H1 (cell line): ENCODE results near the gene DCUN1D2. TPM values are rescaled to one million over a fixed set of nuclear protein-coding genes. Genes with fewer than 3 reads are reported as not detected.

Source experiments
- CTCF ChIA-PET: fragments of 300-600 bp; sonication (Branson Sonifier 250); formaldehyde crosslinking; loops from one replicate; lab custom pipeline; 2021; ENCODE audit not compliant: partially characterized antibody; lab: Charles Lee
- POLR2A ChIA-PET: fragments of 300-600 bp; sonication (Branson Sonifier 250); formaldehyde crosslinking; loops from one replicate; lab custom pipeline; 2021; ENCODE audit warnings: inconsistent platforms; ENCODE audit not compliant: partially characterized antibody; lab: Charles Lee
- DNase-seq, 2 experiments: peaks; one replicate each; pipeline versions ENCODE4 v3.0.0 to v3.0.0-alpha.2; 2010 to 2022; ENCODE audit warnings: low spot score in 2 of 2, low read depth in 1 of 2, mixed read lengths in 1 of 2
- FAIRE-seq: peaks from 2 replicates; lab custom pipeline; 2011; peaks lifted over from hg19 to GRCh38; lab: Jason Lieb, UNC
- H2AFZ ChIP-seq: 2 replicates; pipeline ENCODE4 v1.8.1; 2012; ENCODE audit warnings: low read length, inconsistent platforms
- H2AK5ac ChIP-seq: 2 replicates; pipeline ENCODE4 v1.6.1; 2013; ENCODE audit warnings: low read depth, low read length
- H2BK120ac ChIP-seq: replicated peaks from 2 replicates; pipeline ENCODE3; 2013; ENCODE audit warnings: low read depth, low read length, inconsistent platforms
- H2BK12ac ChIP-seq: 2 replicates; pipeline ENCODE4 v1.6.1; 2013; ENCODE audit warnings: low read depth, low read length
- H2BK15ac ChIP-seq: 2 replicates; pipeline ENCODE4 v1.6.1; 2013; ENCODE audit warnings: low read length
- H2BK20ac ChIP-seq: 2 replicates; pipeline ENCODE4 v1.6.1; 2013; ENCODE audit warnings: low read length
- H2BK5ac ChIP-seq: 2 replicates; pipeline ENCODE4 v1.6.1; 2013; ENCODE audit warnings: low read depth, low read length
- H3K14ac ChIP-seq: 2 replicates; pipeline ENCODE4 v1.6.1; 2013; ENCODE audit warnings: inconsistent platforms; ENCODE audit not compliant: insufficient read length
- H3K18ac ChIP-seq: 2 replicates; pipeline ENCODE4 v1.6.1; 2013; ENCODE audit warnings: low read length; ENCODE audit errors: extremely low read depth
- H3K23ac ChIP-seq: 2 replicates; pipeline ENCODE4 v1.6.1; 2013; ENCODE audit warnings: inconsistent platforms; ENCODE audit not compliant: insufficient read length
- H3K23me2 ChIP-seq: 2 replicates; pipeline ENCODE4 v1.6.1; 2013; ENCODE audit warnings: low read depth, low read length
- H3K27ac ChIP-seq: 2 replicates; pipeline ENCODE4 v1.6.1; 2011; ENCODE audit warnings: low read depth, low read length, inconsistent platforms
- H3K27me3 ChIP-seq, 4 experiments: replicated peaks in 1 of 4; 1 replicate in 1 of 4; 2 replicates in 3 of 4; pipeline versions ENCODE4 v1.6.1 to v1.8.1; 2011 to 2013; ENCODE audit warnings: low read length in 3 of 4, mild to moderate bottlenecking in 3 of 4, inconsistent platforms in 2 of 4, mixed read lengths in 2 of 4, moderate library complexity in 1 of 4; ENCODE audit not compliant: control insufficient read depth in 3 of 4, insufficient read depth in 3 of 4; ENCODE audit errors: extremely low read depth in 1 of 4
- H3K36me3 ChIP-seq, 4 experiments: 2 replicates each; pipeline versions ENCODE4 v1.6.1 to v1.8.1; 2011 to 2013; ENCODE audit warnings: mild to moderate bottlenecking in 4 of 4, low read length in 3 of 4, moderate library complexity in 2 of 4, control low read depth in 1 of 4, inconsistent platforms in 1 of 4; ENCODE audit not compliant: insufficient read depth in 4 of 4, control insufficient read depth in 2 of 4
- H3K4ac ChIP-seq: replicated peaks from 2 replicates; pipeline ENCODE3; 2013; ENCODE audit warnings: low read length, low read depth, mixed read lengths, inconsistent platforms; ENCODE audit not compliant: insufficient read length
- H3K4me1 ChIP-seq, 4 experiments: replicated peaks in 1 of 4; 1 replicate in 1 of 4; 2 replicates in 3 of 4; pipeline versions ENCODE4 v1.6.1 to v1.8.1; 2011 to 2013; ENCODE audit warnings: low read length in 3 of 4, inconsistent platforms in 2 of 4, mixed read lengths in 1 of 4; ENCODE audit not compliant: insufficient read depth in 4 of 4, control insufficient read depth in 3 of 4
- H3K4me2 ChIP-seq, 2 experiments: 2 replicates each; pipeline versions ENCODE4 v1.6.1 to v1.8.1; 2011 to 2013; ENCODE audit warnings: low read depth in 2 of 2, low read length in 2 of 2, control low read depth in 1 of 2, inconsistent platforms in 1 of 2, mild to moderate bottlenecking in 1 of 2; ENCODE audit not compliant: insufficient read depth in 1 of 2
- H3K4me3 ChIP-seq, 4 experiments: fragments of 200-600, 300-600 bp in 1 of 4; sonication (generic), shearing (Covaris generic), sonication (Bioruptor Twin) in 1 of 4; 2 replicates each; pipeline versions ENCODE4 v1.5.1 to v1.8.1; 2011 to 2016; ENCODE audit warnings: low read length in 4 of 4, low read depth in 3 of 4, control low read depth in 2 of 4, inconsistent platforms in 2 of 4, mild to moderate bottlenecking in 2 of 4, mixed read lengths in 1 of 4, moderate library complexity in 1 of 4; ENCODE audit not compliant: insufficient read depth in 2 of 4; ENCODE audit errors: extremely low read depth in 1 of 4
- H3K56ac ChIP-seq: replicated peaks from 2 replicates; pipeline ENCODE3; 2013; ENCODE audit warnings: low read depth, mild to moderate bottlenecking, mixed read lengths, low read length, inconsistent platforms; ENCODE audit not compliant: insufficient read length
- H3K79me1 ChIP-seq: 2 replicates; pipeline ENCODE4 v1.6.1; 2013; ENCODE audit warnings: low read depth, low read length, control low read depth
- H3K79me2 ChIP-seq, 2 experiments: 2 replicates each; pipeline versions ENCODE4 v1.6.1 to v1.8.1; 2012 to 2013; ENCODE audit warnings: low read length in 2 of 2, mild to moderate bottlenecking in 2 of 2, inconsistent platforms in 1 of 2; ENCODE audit not compliant: insufficient read depth in 2 of 2, control insufficient read depth in 1 of 2
- H3K9ac ChIP-seq, 4 experiments: replicated peaks in 1 of 4; 1 replicate in 1 of 4; 2 replicates in 3 of 4; pipeline versions ENCODE4 v1.6.1 to v1.8.1; 2011 to 2013; ENCODE audit warnings: low read depth in 3 of 4, low read length in 3 of 4, control low read depth in 2 of 4, mild to moderate bottlenecking in 2 of 4, moderate library complexity in 2 of 4, inconsistent platforms in 1 of 4; ENCODE audit errors: extremely low read depth in 1 of 4
- H3K9me3 ChIP-seq, 2 experiments: 2 replicates each; pipeline versions ENCODE4 v1.6.1 to v1.8.1; 2012 to 2013; ENCODE audit warnings: mild to moderate bottlenecking in 2 of 2, moderate library complexity in 2 of 2, control low read depth in 1 of 2, inconsistent platforms in 1 of 2, low read depth in 1 of 2, low read length in 1 of 2, mixed read lengths in 1 of 2; ENCODE audit not compliant: insufficient read depth in 2 of 2
- H4K20me1 ChIP-seq, 2 experiments: replicated peaks in 1 of 2; 2 replicates each; pipeline versions ENCODE3 to v1.8.1; 2011 to 2013; ENCODE audit warnings: inconsistent platforms in 2 of 2, low read length in 2 of 2, mild to moderate bottlenecking in 1 of 2; ENCODE audit not compliant: insufficient read depth in 2 of 2, control insufficient read depth in 1 of 2
- H4K5ac ChIP-seq: 2 replicates; pipeline ENCODE4 v1.6.1; 2013; ENCODE audit warnings: low read length, low read depth, mixed read lengths, inconsistent platforms; ENCODE audit not compliant: insufficient read length
- H4K8ac ChIP-seq: 2 replicates; pipeline ENCODE4 v1.8.0; 2013; ENCODE audit warnings: mild to moderate bottlenecking, moderate library complexity, low read length, inconsistent platforms; ENCODE audit not compliant: insufficient read depth; ENCODE audit errors: extremely low read depth
- H4K91ac ChIP-seq: replicated peaks from 2 replicates; pipeline ENCODE3; 2013; ENCODE audit warnings: low read length, mixed read lengths, inconsistent platforms; ENCODE audit not compliant: insufficient read length
- BRCA1 ChIP-seq: IDR thresholded peaks from 2 replicates; pipeline ENCODE4 v1.6.1; 2012; ENCODE audit warnings: low read depth, low read length, improper control_type of control experiment
- CREB1 ChIP-seq: IDR thresholded peaks from 2 replicates; pipeline ENCODE4 v1.6.1; 2012; ENCODE audit warnings: inconsistent platforms
- EP300 ChIP-seq, 2 experiments: IDR thresholded peaks; 1 replicate in 1 of 2; 2 replicates in 1 of 2; pipeline ENCODE4 v1.6.1; 2011 to 2012; ENCODE audit warnings: low read depth in 2 of 2, low read length in 2 of 2, mild to moderate bottlenecking in 2 of 2, borderline replicate concordance in 1 of 2, inconsistent platforms in 1 of 2, moderate library complexity in 1 of 2
- GABPA ChIP-seq: IDR thresholded peaks from 2 replicates; pipeline ENCODE4 v1.6.1; 2011; ENCODE audit warnings: mild to moderate bottlenecking, low read length, moderate library complexity, borderline replicate concordance; ENCODE audit not compliant: insufficient read depth
- GTF2F1 ChIP-seq: IDR thresholded peaks from 2 replicates; pipeline ENCODE4 v1.6.1; 2012; ENCODE audit warnings: low read depth, low read length, improper control_type of control experiment, borderline replicate concordance
- HDAC6 ChIP-seq: IDR thresholded peaks from one replicate; pipeline ENCODE4 v1.7.1; 2012; ENCODE audit warnings: low read depth, mild to moderate bottlenecking, inconsistent platforms, low read length, moderate library complexity
- JUND ChIP-seq: IDR thresholded peaks from 2 replicates; pipeline ENCODE4 v1.6.1; 2011; ENCODE audit warnings: mild to moderate bottlenecking, improper control_type of control experiment, low read length
- KDM5A ChIP-seq: fragments of 200-600 bp; IDR thresholded peaks from 2 replicates; pipeline ENCODE4 v1.7.1; 2012; ENCODE audit warnings: mild to moderate bottlenecking, low read length, inconsistent platforms, mixed read lengths
- MAFK ChIP-seq: IDR thresholded peaks from 2 replicates; pipeline ENCODE4 v1.6.1; 2012; ENCODE audit warnings: low read depth, mild to moderate bottlenecking, improper control_type of control experiment, low read length
- SP4 ChIP-seq: IDR thresholded peaks from 2 replicates; pipeline ENCODE4 v1.6.1; 2012; ENCODE audit warnings: low read length, inconsistent platforms
- TAF7 ChIP-seq: optimal IDR thresholded peaks from 2 replicates; pipeline ENCODE3; 2011; ENCODE audit warnings: low read depth, mild to moderate bottlenecking, inconsistent platforms, low read length, moderate library complexity, borderline replicate concordance
- TBP ChIP-seq: IDR thresholded peaks from 2 replicates; pipeline ENCODE4 v1.6.1; 2011; ENCODE audit warnings: low read depth, low read length, improper control_type of control experiment
- YY1 ChIP-seq: IDR thresholded peaks from 2 replicates; pipeline ENCODE4 v1.6.1; 2011; ENCODE audit warnings: low read depth, mild to moderate bottlenecking, low read length
- WGBS, 2 experiments: shearing (Covaris generic) in 1 of 2; methylation state at CpG; one replicate each; pipeline versions ENCODE4 v1.1.6 to v1.1.7; 2013 to 2015; ENCODE audit warnings: low lambda C conversion rate in 2 of 2, mixed read lengths in 2 of 2, inconsistent platforms in 1 of 2, low coverage in 1 of 2, missing lambda C conversion rate in 1 of 2; ENCODE audit not compliant: insufficient replicate concordance in 2 of 2, insufficient coverage in 1 of 2, insufficient read length in 1 of 2; ENCODE audit errors: extremely low coverage in 1 of 2, missing lambda C conversion rate in 1 of 2; 5-methylcytosine and 5-hydroxymethylcytosine counted together
- polyA plus RNA-seq, 7 experiments: library from polyadenylated mRNA; depleted of rRNA in 3 of 7; stranded (reverse) in 5 of 7; unstranded in 2 of 7; fragments of >200 nt in 5 of 7; fragments of 200-250 nt in 2 of 7; gene quantifications; 1 replicate in 5 of 7; 2 replicates in 1 of 7; 4 replicates in 1 of 7; pipeline versions ENCODE4 v1.2.1 to v1.2.3, GENCODE V29; 2011 to 2013; ENCODE audit warnings: missing spikeins in 2 of 7, mixed read lengths in 2 of 7
- total RNA-seq: library from RNA; stranded (reverse); fragmentation: NEBNext Ultra II Directional; extraction: Animal tissue kit (Norgen Biotek cat#: 25700); gene quantifications from 2 replicates; pipeline ENCODE4 v1.2.1, GENCODE V29; 2021

The DCUN1D2 gene
- total and polyA plus RNA-seq, 2 of the 8 experiments (the other 6 are each of a cell fraction or from before 2014, with no cell fraction given), result 19.5 to 35.3 TPM

DNA sequence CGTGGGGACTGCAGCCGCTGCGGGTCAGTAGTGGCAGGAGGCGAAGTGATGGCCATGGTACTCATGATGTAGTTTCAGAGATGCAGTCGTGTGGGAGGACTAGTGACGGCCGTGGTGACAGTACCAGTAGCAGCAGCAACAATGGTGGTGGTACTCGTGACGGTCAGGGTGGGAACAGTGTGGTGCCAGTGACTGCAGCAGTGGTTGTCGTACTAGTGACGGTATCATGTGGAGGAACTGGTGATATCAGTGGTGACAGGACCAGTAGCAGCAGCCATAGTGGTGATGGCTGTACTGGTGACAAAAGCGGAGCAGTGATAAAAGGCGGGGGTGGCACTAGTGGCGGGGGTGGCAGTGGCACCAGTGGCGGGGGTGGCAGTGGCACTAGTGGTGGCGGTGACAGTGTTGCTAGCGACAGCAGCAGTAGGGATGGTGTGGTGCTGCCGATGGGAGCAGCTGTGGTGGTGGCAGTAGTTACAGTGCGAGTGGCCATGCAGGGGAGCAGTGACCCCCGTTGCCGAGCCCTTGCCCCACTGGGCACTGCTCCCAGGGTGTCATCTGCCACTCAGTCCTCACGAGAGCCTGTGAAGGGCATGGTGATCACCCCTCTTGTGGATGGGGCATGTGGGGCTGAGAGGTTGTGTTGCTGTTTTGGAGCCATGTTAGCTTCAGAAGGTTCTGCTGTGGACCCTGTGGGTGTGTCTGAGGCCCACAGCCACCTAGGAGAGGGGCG, 60.0 kb downstream of the DCUN1D2 start:
- H2BK20ac ChIP-seq, result no peak overlapping the region
- H2BK120ac ChIP-seq, result no peak overlapping the region
- H3K4me1 ChIP-seq, result no peaks in the 10 kb centered on the region
- no peaks in the 10 kb centered on the region for H3K36me3 ChIP-seq
- no peaks in the 10 kb centered on the region for H3K79me2 ChIP-seq
- DNase-seq (no peak), FAIRE-seq (no peak)
- WGBS, 2 experiments, result 96% methylated on average over 22 of the region's 23 CpGs; no CpG with 5 or more reads in 1 of the 2 experiments
- H3K4ac ChIP-seq, result no peak overlapping the region
- H2AFZ ChIP-seq, result no peak overlapping the region
- no peak overlapping the region for H3K4me3 ChIP-seq
- no peaks in the 10 kb centered on the region for H3K27me3 ChIP-seq
- H4K20me1 ChIP-seq, result no peaks in the 10 kb centered on the region
- no peak overlapping the region for H3K14ac ChIP-seq
- H2BK12ac ChIP-seq, result no peak overlapping the region
- no peak overlapping the region for H3K18ac ChIP-seq
- no peak overlapping the region for H3K56ac ChIP-seq
- no peak overlapping the region for H3K23ac ChIP-seq
- no peak overlapping the region for H2AK5ac ChIP-seq
- H2BK5ac ChIP-seq, result no peak overlapping the region
- no peaks in the 10 kb centered on the region for H3K79me1 ChIP-seq
- no peak overlapping the region for H3K9ac ChIP-seq
- no peak overlapping the region for H4K5ac ChIP-seq
- no peak overlapping the region for H3K4me2 ChIP-seq
- no peak overlapping the region for H3K27ac ChIP-seq
- POLR2A ChIA-PET, result no interaction called here
- 0 out of 2 replicates have a peak overlapping the region, but pooled peaks have one; percentile 19 for H2BK15ac ChIP-seq
- H3K9me3 ChIP-seq, result no peaks in the 10 kb centered on the region
- no peak overlapping the region for H4K91ac ChIP-seq
- H3K23me2 ChIP-seq, result no peaks in the 10 kb centered on the region
- no peak overlapping the region for H4K8ac ChIP-seq
- CTCF ChIA-PET, result interaction anchor here (0.5 to 1.8 kb wide), 6 partner anchors 9 to 82 kb away, joined by 3 to 6 read pairs (median 4); no protein-coding TSS in a partner anchor
- TF ChIP-seq TAF7 (no peak), TBP (no peak), CREB1 (no peak), BRCA1 (no peak), MAFK (no peak), JUND (no peak), HDAC6 (no peak), KDM5A (no peak), SP4 (no peak), GABPA (no peak), YY1 (no peak), EP300 (IDR thresholded peaks at IDR 0.05; ENCODE audit: borderline replicate concordance in 1 of 2, low read depth in 2 of 2, low read length in 2 of 2) (no peak), GTF2F1 (no peak)
